ENCODE results near the gene MTRF1L.

MTRF1L gene

GRCh38 chr6:152984513-152984872 lies 18.0 kb downstream of the MTRF1L start:
- no peak for FAIRE-seq
- DNase-seq (ENCODE audit: insufficient read length, low spot score) = no peak
- TF ChIP-seq CTCF (IDR thresholded peaks at IDR 0.05; ENCODE audit: insufficient read depth, missing control alignments) = no peak

GRCh38 chr6:152983637-152984512 lies 18.6 kb downstream of the MTRF1L start:
- no peak for TF ChIP-seq CTCF (IDR thresholded peaks at IDR 0.05; ENCODE audit: insufficient read depth, missing control alignments)
- FAIRE-seq (no peak), DNase-seq (ENCODE audit: insufficient read length, low spot score) (peak; percentile 46)

- DNase-seq (ENCODE audit: insufficient read length, low spot score) = peak; percentile 63
- TF ChIP-seq CTCF (IDR thresholded peaks at IDR 0.05; ENCODE audit: insufficient read depth, missing control alignments) = no peak
- FAIRE-seq = no peak
Measured at GRCh38 chr6:152982904-152983636, 19.4 kb downstream of the MTRF1L start, which contains the start of gene FBXO5. Gene FBXO5 (minus strand): TSS chr6:152983041. CDS start chr6:152982959, 82 bp downstream.

GRCh38 chr6:152981989-152982903 lies 20.3 kb downstream of the MTRF1L start:
- FAIRE-seq (no peak), DNase-seq (ENCODE audit: insufficient read length, low spot score) (no peak)
- TF ChIP-seq CTCF (IDR thresholded peaks at IDR 0.05; ENCODE audit: insufficient read depth, missing control alignments) = no peak

GRCh38 chr6:152981219-152981618 lies 21.3 kb downstream of the MTRF1L start:
- FAIRE-seq (no peak), DNase-seq (ENCODE audit: insufficient read length, low spot score) (no peak)
- no peak for TF ChIP-seq CTCF (IDR thresholded peaks at IDR 0.05; ENCODE audit: insufficient read depth, missing control alignments)

GRCh38 chr6:152980656-152981055 lies 21.9 kb downstream of the MTRF1L start:
- no peak for TF ChIP-seq CTCF (IDR thresholded peaks at IDR 0.05; ENCODE audit: insufficient read depth, missing control alignments)
- peak; percentile 11 for FAIRE-seq
- DNase-seq (ENCODE audit: insufficient read length, low spot score) = no peak
